Endometrial microvascular endothelial cells (primary cell): ENCODE results near the gene ZNF462. TPM values are rescaled to one million over a fixed set of nuclear protein-coding genes. Genes with fewer than 3 reads are reported as not detected.
"Not testable (repeated sequence)": the region's sequence is repeated elsewhere in the genome, so short reads cannot be mapped to it uniquely, and the experiment has no call there.

Experiments used
- in situ Hi-C: cut with HindIII; loops from 2 replicates; pipeline ENCODE4 v1.10.0; 2017; ENCODE audit warnings: low sequenced_read_pairs, low pct_unique_long_range_greater_than_20kb; ENCODE audit errors: inconsistent ontology term
- total RNA-seq: library from RNA; depleted of rRNA; stranded (reverse); fragments of >200 nt; gene quantifications from one replicate; pipeline ENCODE4 v1.2.3, GENCODE V29; 2015; ENCODE audit errors: inconsistent ontology term

Gene ZNF462
- total RNA-seq, 1 donor from 2014 or later: 0.19 TPM

DNA sequence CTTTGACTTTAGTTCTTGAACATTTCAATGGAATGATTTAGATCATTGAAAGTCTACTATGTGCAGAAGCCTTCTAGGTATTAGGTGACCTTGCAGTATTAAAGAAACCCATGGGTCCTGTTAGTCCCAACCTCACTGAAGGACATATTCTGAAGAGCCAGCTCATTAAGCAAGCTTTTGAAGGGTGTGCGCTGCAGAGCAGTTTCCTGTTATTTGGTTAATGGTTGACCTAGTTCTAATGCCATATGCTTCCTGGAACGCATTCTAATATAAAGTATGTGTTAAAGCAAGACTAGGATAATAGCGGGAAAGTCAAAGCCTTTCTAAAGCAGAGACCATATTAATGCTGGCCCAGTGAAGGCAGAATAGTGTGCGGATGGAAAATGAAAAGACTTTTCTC lies 20.1 kb downstream of the ZNF462 start:
- in situ Hi-C loops: no loop called here

DNA sequence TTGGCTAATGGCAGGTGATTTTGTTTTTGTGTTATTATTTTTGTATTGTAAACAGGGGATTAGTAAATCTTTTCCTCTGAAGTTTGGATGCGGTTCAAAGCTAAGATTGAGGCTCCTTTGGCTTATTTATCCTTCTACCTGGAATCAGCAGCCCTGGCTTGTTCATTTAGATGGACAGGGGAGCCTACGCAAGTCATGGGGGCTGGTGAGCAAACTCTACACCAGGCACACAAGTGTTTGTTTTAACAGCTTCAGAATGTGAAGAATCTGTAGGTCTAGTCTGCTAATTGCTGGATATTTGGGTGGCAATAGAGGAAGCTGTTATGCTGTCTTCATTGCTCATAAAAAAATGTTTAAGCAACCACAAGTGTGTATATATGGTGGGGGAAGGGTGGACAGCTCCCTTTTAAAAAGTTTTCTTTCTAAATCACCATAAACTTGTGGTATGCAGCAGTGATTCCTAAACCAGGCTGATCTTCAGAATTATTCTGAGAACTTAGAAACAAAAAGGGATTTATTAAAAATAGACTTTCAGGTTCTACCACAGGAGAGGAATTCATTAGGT lies 20.7 kb downstream of the ZNF462 start:
- in situ Hi-C loops: no loop called here

DNA sequence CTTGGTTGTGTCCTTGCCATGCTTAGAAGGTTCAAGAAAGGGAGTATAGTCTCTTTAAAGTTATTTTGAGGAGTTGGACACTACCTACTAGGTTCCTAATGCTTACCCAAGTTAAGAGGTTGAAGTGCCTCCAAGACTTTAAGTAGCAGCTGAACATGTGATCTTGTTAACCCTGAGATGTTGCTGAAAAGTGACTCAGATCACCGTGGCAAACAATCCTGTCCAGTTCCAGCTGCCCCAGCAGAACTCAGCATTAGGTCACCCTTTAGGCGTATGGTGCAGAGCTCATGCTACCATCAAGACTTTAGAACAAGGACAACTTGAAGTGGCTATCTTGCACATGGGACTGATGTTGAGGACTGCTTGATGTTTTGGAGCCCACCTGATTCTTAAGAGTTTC lies 22.5 kb downstream of the ZNF462 start:
- in situ Hi-C loops: no loop called here

DNA sequence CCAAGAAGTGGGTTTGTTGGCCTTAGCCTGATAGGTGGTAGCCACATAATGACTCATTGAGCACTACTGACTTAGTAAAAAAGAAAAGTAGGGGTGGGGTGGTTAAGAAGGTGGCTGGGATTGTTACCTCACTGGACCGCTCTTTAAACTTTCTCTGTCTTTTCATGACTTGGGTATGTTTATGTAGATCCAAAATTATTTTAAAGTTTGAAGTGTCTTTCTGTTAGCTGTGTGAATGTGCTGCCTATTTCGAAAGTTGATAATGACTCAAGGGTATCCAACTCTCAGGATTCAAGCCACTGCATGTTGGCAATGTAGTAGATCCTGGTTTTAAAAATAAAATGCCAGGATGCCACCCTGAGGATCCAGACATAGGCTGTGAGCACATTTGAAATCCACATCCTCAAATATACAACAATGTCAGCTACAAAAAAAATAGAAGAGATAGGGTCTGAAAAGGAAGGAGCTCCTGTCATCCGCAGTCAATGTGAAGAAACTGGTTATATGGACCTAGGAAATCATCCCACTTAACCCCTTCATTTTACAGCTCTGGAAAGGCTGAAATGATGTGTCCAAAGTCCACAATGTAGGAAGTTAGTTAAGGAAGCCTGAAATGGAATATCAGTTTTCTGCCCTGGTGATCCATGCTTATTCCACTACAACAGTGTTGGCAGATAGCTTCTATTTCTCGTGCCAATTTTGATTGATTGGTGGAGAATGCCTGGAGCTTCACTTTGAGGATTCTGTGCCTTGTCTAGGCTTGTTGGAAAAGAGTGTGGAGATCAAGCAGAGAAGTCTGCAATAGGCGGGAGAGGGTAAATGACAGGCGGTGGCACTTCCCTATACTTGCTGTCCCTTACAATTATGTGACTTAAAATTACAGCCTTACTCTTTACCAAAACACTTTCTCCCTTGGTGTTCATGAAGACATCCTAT lies 23.4 kb downstream of the ZNF462 start:
- in situ Hi-C loops: no loop called here

DNA sequence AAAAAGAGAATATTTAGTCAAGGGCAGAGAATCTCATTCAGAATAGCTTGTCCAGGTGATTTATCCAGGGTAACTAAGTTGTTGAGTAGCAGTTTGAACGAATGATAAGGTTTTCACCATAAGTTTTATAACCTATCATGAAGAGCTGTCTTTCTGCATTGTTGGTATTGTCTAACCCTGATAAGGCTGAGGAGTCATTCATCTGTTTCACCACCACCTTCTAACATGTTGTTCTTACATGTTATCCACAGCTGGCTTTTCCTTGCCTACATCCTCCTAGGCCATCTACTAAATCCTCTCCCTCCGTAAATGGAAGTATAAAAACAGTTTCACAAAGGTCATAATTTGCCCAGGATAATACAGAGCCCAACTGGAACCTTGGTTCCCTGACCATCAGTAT lies 24.1 kb downstream of the ZNF462 start:
- in situ Hi-C loops: no loop called here

DNA sequence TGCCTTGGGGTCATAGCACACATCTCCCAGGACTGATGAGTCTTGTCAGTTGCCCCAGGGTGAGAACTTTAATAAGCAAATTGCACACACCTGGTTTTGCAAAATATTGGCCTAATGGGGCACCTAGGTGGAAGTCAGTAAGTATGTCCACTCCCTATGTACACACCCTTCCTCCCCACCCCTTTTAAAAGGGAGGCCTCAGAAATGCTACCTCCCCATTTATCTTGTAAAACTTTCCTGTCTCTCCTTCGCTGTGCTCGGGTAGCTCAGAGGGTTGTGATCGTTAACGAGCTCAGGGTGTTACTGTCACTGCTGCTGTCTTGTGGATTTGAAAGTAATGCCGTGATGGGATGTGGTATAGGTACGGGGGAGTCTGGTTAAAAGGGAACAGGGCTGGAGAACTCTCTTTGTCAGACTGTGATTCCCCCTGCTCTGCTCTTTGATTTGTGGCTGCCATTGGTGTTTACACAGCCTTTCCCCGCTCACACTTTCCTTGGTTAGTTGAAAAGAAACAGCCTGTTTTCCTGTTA lies 26.2 kb downstream of the ZNF462 start:
- in situ Hi-C loops: no loop called here

DNA sequence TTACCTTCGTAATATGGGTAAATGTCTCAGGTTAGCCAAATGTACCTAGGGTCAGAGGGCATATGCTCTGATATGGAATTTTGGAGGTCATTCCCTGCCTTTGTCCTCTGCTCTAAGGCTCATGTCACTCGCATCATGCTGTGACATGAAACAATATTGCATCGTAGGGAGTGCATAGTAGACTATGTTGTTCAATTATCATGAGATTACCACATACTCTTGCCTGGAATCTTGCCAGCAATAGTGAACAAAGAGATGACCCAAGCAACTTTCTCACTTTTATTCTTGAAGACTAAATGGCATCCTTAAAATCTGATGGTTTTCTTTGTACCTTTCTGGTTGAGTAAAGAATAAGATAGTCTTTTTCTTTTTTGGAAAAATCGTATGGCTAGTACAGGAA lies 27.6 kb downstream of the ZNF462 start:
- in situ Hi-C loops: no loop called here

DNA sequence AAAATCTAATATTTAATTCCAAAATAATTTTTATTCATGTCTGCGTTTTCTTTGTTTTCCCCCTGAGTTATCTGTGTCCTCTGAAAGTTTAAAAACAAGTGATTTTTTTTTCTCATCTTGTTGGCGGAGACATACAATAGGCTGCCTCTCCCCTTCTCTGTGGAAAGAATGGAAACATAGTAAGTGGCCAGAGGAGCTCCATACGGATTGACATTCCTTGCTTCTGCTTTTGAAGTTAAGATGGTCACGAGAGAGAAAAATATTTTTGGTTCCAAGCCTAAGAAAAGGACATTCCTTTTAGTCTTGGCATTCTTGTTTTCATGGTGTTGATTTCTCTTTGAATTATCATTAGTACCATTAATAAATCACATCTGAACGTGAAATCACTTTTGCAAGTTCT lies 28.3 kb downstream of the ZNF462 start:
- in situ Hi-C loops: no loop called here

DNA sequence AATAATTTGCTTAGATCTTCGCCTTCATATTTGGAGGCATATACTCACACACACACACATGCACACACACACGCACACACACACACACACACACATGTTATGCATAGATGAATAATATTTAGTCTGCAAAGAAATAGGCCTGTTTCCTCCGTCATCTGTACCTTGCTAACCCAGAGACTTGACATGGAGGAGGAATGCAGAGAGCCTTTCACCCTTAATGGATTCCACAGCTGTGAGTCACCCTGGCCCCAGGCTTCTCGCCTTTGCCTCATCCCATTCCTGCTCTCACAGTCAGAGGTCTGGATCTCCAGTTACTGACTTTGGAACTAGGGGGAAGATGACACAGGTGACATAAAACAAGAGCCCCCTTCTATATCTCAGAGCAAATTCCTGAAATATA lies 29.7 kb downstream of the ZNF462 start:
- in situ Hi-C loops: no loop called here

DNA sequence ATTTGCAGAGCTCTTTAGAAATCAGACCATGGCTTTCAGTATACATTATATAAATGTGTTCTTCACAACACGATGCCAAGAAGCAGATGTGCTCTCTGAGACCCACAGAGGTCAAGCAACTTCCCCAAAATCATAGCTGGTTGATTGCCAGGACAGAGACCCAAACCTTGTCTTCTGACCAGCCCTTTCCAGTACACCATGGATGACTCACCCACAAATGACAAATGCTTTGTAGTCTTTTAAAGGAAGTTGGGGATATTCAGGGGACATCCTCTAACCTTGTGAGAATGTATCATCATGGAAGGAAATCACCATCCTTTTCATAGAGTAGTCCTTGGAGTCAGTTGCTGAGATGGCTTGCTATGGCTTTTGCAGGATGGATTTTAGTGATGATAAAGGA lies 30.1 kb downstream of the ZNF462 start:
- in situ Hi-C loops: no loop called here

DNA sequence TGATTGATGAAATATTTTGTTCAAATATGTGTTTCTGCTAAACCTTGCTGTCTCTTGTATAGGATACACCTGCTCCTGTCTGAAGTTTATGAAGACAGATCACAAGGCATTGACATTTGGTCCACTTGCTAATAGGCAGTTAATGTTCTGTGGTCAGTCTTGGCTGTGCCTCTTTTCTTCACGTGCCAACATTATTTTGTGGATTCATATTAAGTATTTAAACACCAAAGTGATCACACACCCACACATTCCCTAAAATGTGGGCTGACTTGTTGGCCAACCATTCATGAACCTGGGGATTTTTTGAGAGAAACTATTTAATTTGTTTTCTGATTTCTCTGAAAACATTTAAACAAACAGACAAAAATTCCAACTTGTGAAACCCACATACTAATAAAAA lies 33.7 kb downstream of the ZNF462 start:
- in situ Hi-C loops: no loop called here

DNA sequence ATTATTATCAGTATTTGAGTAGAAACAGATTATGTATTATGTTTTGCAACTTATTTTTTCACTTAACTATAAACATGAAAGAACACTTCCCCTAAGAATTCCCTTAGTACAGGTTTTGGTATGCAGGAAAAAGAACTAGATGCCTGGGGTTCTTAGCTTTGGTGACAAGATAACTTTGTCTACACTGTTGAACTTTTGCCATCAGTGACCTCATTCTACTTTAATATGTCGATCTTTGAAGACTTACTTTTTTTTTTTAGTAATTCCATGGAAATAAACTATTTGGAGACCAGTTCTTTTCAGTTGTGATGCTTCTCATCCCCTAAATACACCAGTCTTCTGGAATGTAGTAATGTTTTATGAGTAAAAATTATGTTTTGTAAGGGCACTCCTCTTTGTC lies 34.3 kb downstream of the ZNF462 start:
- in situ Hi-C loops: no loop called here

DNA sequence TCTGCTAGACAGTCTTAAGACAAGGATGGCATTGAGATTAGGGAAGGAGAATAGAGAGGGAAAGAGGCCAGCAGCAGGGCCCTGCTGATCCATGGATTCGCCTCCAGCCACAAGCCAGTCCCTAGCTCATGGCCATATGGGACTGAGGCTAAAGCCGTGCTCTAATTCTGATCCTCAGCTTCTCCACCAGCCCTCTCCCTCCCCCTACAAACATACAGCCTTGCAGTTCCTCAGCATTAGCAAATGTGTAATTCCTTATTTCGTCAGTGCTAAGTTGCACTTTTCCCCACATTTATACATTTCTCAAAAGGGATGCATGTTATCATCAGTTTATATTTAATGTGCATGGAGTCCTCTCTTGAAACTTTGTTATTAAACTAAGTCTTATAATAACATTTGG lies 34.8 kb downstream of the ZNF462 start:
- in situ Hi-C loops: no loop called here

DNA sequence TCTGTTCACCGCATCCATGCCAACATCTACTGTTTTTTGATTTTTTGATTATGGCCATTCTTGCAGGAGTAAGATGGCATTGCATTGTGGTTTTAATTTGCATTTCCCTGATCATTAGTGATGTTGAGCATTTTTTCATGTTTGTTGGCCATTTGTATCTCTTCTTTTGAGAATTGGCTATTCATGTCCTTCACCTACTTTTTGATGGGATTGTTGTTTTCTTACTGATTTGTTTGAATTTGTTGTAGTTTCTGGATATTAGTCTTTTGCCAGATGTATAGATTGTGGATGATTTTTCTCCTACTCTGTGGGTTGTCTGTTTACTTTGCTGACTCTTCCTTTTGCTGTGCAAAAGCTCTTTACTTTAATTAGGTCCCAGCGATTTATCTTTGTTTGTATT lies 37.6 kb downstream of the ZNF462 start:
- in situ Hi-C loops: not testable (repeated sequence)

DNA sequence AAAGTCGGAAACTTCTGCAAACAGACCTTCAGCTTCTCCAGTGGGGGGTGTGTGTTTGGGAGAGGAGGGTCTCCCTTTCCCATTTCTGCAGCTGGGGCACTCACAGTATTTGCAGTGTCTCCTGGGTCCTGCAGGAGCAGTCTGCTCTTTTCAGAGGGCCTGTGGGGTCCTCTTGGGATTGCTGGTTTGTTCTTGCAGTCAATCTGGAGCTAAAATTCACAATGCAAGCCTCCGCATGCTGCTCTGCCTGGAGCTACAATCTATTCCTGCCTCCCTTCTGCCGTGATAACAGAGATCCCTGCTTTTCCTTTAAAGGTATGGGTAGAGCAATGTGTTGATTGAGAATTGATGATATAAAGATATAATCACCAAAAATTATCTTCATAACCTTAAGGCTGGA lies 43.2 kb downstream of the ZNF462 start:
- in situ Hi-C loops: no loop called here

DNA sequence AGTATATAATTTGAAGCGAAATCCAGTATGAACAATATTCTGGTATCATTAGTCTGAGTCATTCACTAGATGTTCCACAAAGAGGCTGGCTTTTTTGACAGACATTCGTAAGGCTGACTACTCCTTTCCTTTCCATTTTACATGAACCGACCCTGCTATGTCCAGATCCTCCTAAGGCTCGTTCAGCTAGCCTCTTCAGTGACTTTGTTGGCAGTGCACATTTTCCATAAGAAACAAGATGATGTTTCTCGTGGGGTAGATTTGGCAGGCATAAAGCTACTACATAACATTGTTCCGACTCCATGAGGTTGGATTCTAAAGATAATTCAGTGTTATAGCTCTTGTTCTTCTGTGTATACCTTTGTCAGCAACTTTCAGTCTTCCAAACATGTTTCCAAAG lies 49.0 kb downstream of the ZNF462 start:
- in situ Hi-C loops: no loop called here

DNA sequence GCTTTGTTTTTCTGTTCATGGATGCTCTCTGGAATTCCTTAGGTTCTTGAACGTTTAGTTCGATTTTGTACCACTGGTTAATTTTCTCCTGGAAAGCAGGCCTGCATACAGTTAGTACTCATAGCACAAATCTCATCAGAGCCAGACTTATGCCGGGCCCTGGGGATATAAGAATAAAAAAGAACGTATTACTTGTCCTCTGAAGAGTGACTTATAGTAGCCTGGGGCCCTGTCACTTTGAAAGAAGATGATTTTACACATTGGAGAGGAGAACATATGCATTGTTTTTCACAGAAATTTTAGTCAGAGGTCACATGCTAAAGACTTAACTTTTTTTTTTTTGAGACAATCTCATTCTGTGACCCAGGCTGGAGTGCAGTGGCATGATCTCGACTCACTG lies 50.3 kb downstream of the ZNF462 start:
- in situ Hi-C loops: no loop called here

DNA sequence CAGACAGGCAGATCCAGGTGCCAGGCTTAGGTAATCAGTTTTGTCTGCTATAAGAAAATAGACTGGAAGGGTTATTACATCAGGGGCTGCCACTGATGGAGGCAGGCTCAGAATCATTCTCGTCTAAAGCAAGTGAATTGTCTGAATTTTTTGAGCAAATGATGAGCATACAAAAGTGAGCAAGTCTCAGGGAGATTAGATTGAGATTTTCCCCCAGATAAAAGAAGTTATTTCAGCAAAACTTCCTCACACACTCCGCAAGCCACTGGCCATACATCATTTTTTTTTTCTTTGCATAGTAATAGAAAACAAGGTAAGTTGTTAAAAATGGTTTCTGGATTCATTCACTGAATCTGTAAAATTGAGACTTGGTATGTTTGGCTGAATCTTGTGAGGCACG lies 52.9 kb downstream of the ZNF462 start:
- in situ Hi-C loops: no loop called here

DNA sequence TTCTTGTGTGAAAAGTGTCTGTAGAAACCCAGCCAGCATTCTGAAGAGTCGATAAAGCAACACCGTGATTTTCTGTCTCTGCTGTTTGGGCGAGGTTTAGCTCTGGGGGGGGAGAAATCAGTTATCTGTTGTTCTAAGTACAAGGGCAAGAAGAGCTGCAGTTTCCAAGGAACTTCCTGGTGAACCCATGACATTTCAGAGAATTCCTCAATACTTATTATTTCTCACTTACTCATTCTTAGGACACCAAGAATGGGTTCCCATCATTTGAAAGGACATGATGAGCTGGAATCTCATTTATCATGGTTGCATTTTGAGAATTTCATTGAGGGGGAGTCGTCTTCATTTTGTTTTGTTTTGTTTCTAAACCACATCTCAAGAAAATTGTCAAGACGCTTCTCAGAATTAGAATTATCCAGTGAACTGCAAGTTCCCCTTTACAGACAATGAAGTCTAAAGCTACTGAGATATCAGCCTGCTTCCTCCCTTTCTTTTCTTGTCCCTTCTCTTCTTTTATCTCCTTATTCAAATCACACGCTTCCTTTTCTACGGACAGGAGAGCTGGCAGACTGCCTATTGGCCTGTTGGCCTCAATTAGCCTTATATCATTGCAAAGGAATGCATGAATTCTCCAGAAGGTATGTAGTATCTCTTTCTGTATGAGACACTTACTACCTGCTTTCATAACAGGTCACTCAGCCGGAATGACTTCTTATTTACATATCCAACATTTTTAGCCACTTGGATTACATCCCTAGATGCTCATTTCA lies 53.7 kb downstream of the ZNF462 start:
- in situ Hi-C loops: no loop called here
